ENCODE results near the gene BSCL2. TPM values are rescaled to one million over a fixed set of nuclear protein-coding genes. Genes with fewer than 3 reads are reported as not detected.

BSCL2 gene
- total RNA-seq, 2 experiments from 2014 or later: 24.2 to 29.6 TPM

DNA sequence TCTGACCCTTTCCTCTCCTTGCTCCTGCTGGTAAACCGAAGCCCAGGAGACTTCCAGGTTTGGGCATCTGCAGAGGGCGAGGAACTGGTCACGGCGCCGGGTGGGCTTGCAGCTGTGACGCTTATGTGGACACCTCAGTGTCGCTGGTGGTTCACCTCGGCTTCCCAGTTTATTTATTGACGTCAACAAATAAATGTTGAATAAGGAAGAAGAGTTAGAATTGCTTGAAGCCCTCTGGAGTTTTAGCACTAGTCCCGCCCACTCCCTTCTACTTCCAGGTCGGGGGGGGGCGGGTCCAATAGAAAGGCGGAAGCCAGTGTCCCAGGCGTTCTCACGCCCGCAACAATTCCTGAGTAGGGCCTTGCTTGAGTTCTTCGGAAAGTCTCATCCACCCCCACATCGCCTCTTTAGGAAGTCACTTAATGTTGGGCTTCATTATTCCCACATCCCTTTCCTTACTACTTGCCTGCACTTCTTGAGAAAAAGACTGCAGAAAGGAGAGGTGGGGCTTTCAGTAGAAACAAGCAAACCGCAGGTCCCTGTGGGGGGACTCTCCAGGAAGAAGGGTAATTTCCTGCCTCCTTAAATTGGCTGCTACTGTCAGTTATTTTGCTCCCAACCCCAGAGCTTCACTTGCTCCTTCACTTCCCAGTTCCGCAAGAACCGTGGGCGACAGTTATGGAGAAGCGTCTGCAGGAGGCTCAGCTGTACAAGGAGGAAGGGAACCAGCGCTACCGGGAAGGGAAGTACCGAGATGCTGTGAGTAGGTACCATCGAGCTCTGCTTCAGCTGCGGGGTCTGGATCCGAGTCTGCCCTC, 21.2 kb upstream of the BSCL2 start, which contains the start of gene TTC9C:
TSS of gene TTC9C (plus strand) at position 316 of the 818 bp plus-strand sequence. CDS start at position 679, 363 bp downstream.
- H3K4me3 Mint-ChIP-seq: peak within 1 kb of the TSS; percentile 94
- CTCF ChIA-PET: interaction anchor here (0.8 to 2.3 kb wide), 12 partner anchors 9 to 153 kb away, joined by 3 to 7 read pairs (median 4); partner anchors contain the start of genes B3GAT3, POLR2G, SLC3A2 and TUT1
- H3K27ac Mint-ChIP-seq: peak within 1 kb of the TSS; percentile 98
- DNase-seq (peak; percentile 90), ATAC-seq (peak; percentile 40)
- H3K9me3 Mint-ChIP-seq (ENCODE audit: low read depth): no peaks in the 10 kb centered on the region
- H3K27me3 Mint-ChIP-seq: no peaks in the 10 kb centered on the region
- H3K36me3 Mint-ChIP-seq: peaks cover 50% of the 10 kb centered on the region
- peaks cover 49% of the 10 kb centered on the region for H3K4me1 Mint-ChIP-seq

GRCh38 chr11:62727872-62728170, 20.6 kb upstream of the BSCL2 start:
- Mint-ChIP-seq H3K27ac (peak overlapping the region; percentile 98), H3K27me3 (no peaks in the 10 kb centered on the region), H3K4me1 (peaks cover 46% of the 10 kb centered on the region), H3K36me3 (peaks cover 50% of the 10 kb centered on the region), H3K4me3 (peak overlapping the region; percentile 94), H3K9me3 (ENCODE audit: low read depth) (no peaks in the 10 kb centered on the region)
- CTCF ChIA-PET: interaction anchor here (0.7 to 2.3 kb wide), 18 partner anchors 10 to 303 kb away, joined by 3 to 11 read pairs (median 4); partner anchors contain the start of genes C11orf98, CSKMT, MTA2 and POLR2G
- ATAC-seq (peak; percentile 61), DNase-seq (peak; percentile 94)

DNA sequence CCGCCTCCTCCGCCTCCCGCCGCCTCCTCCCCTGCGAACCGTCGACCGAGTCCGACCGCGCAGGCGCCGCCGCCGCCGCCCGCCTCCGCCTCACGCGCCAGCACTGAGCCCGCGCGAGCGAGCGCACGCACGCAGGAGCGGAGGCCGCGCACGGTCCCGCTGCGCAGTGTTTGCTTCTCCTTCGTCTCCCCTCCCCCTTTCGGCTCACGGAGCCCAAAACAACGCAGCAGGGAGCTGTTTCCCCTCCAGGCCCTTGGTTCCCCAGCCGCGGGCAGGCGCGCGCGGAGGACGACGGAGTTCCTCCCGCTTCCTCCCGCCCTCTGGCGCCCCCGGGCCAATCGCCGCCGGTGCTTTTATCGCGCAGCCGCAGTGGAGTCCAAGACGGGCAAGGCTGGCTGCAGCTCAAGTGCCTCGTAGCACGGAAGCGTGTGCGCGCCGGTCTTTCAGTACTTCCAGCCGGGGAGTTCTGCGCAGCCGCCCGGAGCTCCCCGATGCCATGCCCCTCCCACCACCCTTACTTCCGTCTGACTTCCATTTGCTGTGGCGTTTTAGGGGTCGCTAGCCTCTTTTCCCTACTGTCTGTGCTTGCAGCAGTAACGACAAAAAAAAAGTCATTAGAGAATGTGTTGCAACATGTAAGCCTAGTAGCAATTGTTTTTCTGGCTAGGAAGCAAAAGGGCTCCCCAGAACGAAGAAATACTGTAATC, 20.1 kb upstream of the BSCL2 start, which contains the start of gene HNRNPUL2:
TSS of gene HNRNPUL2 (minus strand) at position 293 of the 707 bp plus-strand sequence. CDS start 301 bp downstream, outside the sequence.
- CTCF ChIA-PET: interaction anchor here (0.7 to 2.3 kb wide), 23 partner anchors 10 to 302 kb away, joined by 3 to 11 read pairs (median 4); partner anchors contain the start of genes C11orf98, CSKMT, MTA2 and POLR2G
- peak; percentile 99 for DNase-seq
- no peaks in the 10 kb centered on the region for H3K9me3 Mint-ChIP-seq (ENCODE audit: low read depth)
- H3K27me3 Mint-ChIP-seq: no peaks in the 10 kb centered on the region
- H3K36me3 Mint-ChIP-seq: peaks cover 53% of the 10 kb centered on the region
- H3K27ac Mint-ChIP-seq: peak within 1 kb of the TSS; percentile 98
- H3K4me1 Mint-ChIP-seq: peaks cover 48% of the 10 kb centered on the region
- ATAC-seq: peak; percentile 86
- H3K4me3 Mint-ChIP-seq: peak within 1 kb of the TSS; percentile 94

DNA sequence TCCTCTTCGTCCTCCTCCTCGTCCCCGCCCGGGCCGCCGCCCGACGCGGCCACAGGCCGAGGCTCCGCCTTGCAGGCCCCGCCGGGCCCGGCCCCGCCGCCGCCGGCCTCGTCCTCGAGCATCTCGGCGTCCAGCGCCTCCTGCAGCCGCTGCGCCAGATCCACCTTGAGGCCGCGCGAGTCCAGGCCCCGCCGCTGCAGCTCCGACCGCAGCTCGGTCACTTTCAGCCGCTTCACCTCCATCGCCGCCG, 19.6 kb upstream of the BSCL2 start:
- Mint-ChIP-seq H3K4me1 (peaks cover 53% of the 10 kb centered on the region), H3K27ac (peak overlapping the region; percentile 98), H3K36me3 (peaks cover 58% of the 10 kb centered on the region), H3K9me3 (ENCODE audit: low read depth) (no peaks in the 10 kb centered on the region), H3K27me3 (no peaks in the 10 kb centered on the region), H3K4me3 (peak overlapping the region; percentile 94)
- ATAC-seq (peak; percentile 5), DNase-seq (no peak)
- CTCF ChIA-PET: interaction anchor here (0.7 to 2.3 kb wide), 20 partner anchors 11 to 302 kb away, joined by 3 to 11 read pairs (median 4); partner anchors contain the start of genes C11orf98, CSKMT, MTA2 and POLR2G

DNA sequence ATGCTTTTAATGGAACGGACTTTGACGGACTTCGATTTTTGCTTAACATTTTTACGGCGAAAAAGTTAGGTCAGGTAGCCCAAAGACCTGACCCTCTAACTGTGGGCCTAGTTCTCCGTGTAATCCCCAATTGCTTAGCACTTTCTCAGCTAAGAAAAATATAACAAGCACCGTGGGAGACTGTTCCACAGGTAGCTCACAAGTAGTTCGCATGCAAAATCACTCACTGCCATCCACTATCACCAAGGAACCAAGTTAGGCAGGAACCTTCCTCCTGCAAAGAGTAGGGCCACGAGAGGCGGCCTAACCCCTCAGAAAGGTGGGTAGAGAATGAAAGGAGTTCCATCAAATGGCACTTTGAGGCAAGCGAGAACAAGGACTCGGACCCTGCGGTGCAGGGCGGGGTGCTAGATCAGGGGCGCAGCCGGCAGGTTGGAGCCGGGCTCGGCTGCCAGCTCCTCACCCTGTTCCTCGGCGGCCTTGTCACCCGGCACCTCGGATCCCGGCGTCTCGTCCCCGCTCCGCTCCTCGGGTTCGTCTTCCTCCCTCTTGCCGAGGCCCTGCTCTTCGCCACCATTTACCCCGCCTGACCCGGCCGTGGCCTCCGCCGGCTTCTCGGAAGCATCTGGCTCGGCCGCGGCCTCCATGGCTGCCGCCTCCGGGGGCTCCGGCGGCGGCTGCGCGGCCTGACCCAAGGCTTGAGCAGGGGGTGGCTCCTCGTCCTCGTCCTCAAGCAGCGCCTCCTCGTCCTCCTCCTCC, 19.1 kb upstream of the BSCL2 start:
- Mint-ChIP-seq H3K27me3 (no peaks in the 10 kb centered on the region), H3K27ac (peak overlapping the region; percentile 98), H3K4me1 (peaks cover 55% of the 10 kb centered on the region), H3K4me3 (peak overlapping the region; percentile 94), H3K36me3 (peaks cover 63% of the 10 kb centered on the region), H3K9me3 (ENCODE audit: low read depth) (no peaks in the 10 kb centered on the region)
- CTCF ChIA-PET: interaction anchor here (0.7 to 2.3 kb wide), 16 partner anchors 10 to 166 kb away, joined by 3 to 11 read pairs (median 3); partner anchors contain the start of genes SLC3A2, TMEM179B and ZBTB3
- ATAC-seq (no peak), DNase-seq (no peak)

- Mint-ChIP-seq H3K4me1 (peaks cover 56% of the 10 kb centered on the region), H3K27ac (peak overlapping the region; percentile 98), H3K9me3 (ENCODE audit: low read depth) (no peaks in the 10 kb centered on the region), H3K27me3 (no peaks in the 10 kb centered on the region), H3K36me3 (peaks cover 66% of the 10 kb centered on the region), H3K4me3 (peak overlapping the region; percentile 94)
- ATAC-seq (no peak), DNase-seq (no peak)
- CTCF ChIA-PET: interaction anchor here (0.7 to 2.2 kb wide), 10 partner anchors 8 to 165 kb away, joined by 3 to 8 read pairs (median 3); partner anchors contain the start of genes SLC3A2, TMEM179B and ZBTB3
These were observed 18.4 kb upstream of the BSCL2 start for GRCh38 chr11:62725646-62726045.

GRCh38 chr11:62724171-62724570, 16.9 kb upstream of the BSCL2 start:
- DNase-seq (no peak), ATAC-seq (no peak)
- CTCF ChIA-PET: interaction anchor here (1.1 to 2.6 kb wide), 4 partner anchors 15 to 125 kb away, joined by 3 to 11 read pairs (median 4); partner anchors contain the start of genes TMEM179B and ZBTB3
- H3K27me3 Mint-ChIP-seq: no peaks in the 10 kb centered on the region
- peaks cover 75% of the 10 kb centered on the region for H3K36me3 Mint-ChIP-seq
- peaks cover 56% of the 10 kb centered on the region for H3K4me1 Mint-ChIP-seq
- H3K9me3 Mint-ChIP-seq (ENCODE audit: low read depth): no peaks in the 10 kb centered on the region
- H3K4me3 Mint-ChIP-seq: peak overlapping the region; percentile 94
- H3K27ac Mint-ChIP-seq: peak overlapping the region; percentile 98

DNA sequence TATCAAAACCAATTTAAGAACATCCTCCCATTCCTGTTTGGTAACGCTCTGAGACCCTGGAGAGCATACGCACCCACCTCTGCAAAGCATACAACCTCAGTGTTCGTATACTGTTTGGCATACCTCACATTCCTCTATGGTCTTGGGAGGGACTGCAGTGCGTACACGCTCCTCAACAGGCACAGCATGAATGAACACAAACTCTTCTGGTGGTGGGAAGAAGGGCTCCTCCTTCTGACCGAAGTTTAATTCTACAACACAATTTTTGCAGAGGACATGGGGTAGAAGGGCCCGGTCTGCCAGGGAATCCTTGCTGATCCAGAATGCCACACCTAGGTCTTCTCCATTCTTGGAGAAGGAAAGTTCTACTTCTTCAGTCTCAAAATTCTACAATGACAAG, 14.8 kb upstream of the BSCL2 start:
- Mint-ChIP-seq H3K27ac (no peak overlapping the region), H3K36me3 (peaks cover 86% of the 10 kb centered on the region), H3K27me3 (no peaks in the 10 kb centered on the region), H3K4me3 (no peak overlapping the region), H3K9me3 (ENCODE audit: low read depth) (no peaks in the 10 kb centered on the region), H3K4me1 (peaks cover 68% of the 10 kb centered on the region)
- ATAC-seq: no peak
- CTCF ChIA-PET: interaction anchor here (1.5 kb wide), 1 partner anchor 10 kb away, joined by 3 read pairs; no protein-coding TSS in a partner anchor
- DNase-seq: no peak

- CTCF ChIA-PET: interaction anchor here (0.7 to 3.1 kb wide), 3 partner anchors 10 to 142 kb away, joined by 3 to 10 read pairs (median 4); no protein-coding TSS in a partner anchor
- Mint-ChIP-seq H3K27me3 (no peaks in the 10 kb centered on the region), H3K4me3 (no peak overlapping the region), H3K27ac (peak overlapping the region; percentile 42), H3K9me3 (ENCODE audit: low read depth) (no peaks in the 10 kb centered on the region), H3K4me1 (peaks cover 79% of the 10 kb centered on the region), H3K36me3 (peaks cover 88% of the 10 kb centered on the region)
- no peak for DNase-seq
- ATAC-seq: peak; percentile 58
These were observed 12.2 kb upstream of the BSCL2 start for GRCh38 chr11:62719302-62719978.

GRCh38 chr11:62716816-62717215, 9.6 kb upstream of the BSCL2 start:
- ATAC-seq: no peak
- CTCF ChIA-PET: interaction anchor here (1.3 to 2.3 kb wide), 3 partner anchors 10 to 105 kb away, joined by 3 to 8 read pairs (median 4); partner anchors contain the start of gene HNRNPUL2
- Mint-ChIP-seq H3K4me1 (peaks cover 81% of the 10 kb centered on the region), H3K36me3 (peaks cover 80% of the 10 kb centered on the region), H3K4me3 (no peak overlapping the region), H3K27ac (no peak overlapping the region), H3K27me3 (no peaks in the 10 kb centered on the region), H3K9me3 (ENCODE audit: low read depth) (no peaks in the 10 kb centered on the region)
- DNase-seq: no peak

- ATAC-seq (no peak), DNase-seq (no peak)
- no peak overlapping the region for H3K4me3 Mint-ChIP-seq
- no peaks in the 10 kb centered on the region for H3K27me3 Mint-ChIP-seq
- H3K36me3 Mint-ChIP-seq: peaks cover 76% of the 10 kb centered on the region
- CTCF ChIA-PET: interaction anchor here (1.0 to 2.3 kb wide), 4 partner anchors 9 to 105 kb away, joined by 3 to 8 read pairs (median 4); partner anchors contain the start of genes BSCL2, GNG3 and HNRNPUL2
- peak overlapping the region; percentile 45 for H3K27ac Mint-ChIP-seq
- H3K4me1 Mint-ChIP-seq: peaks cover 79% of the 10 kb centered on the region
- no peaks in the 10 kb centered on the region for H3K9me3 Mint-ChIP-seq (ENCODE audit: low read depth)
These were observed 9.0 kb upstream of the BSCL2 start for GRCh38 chr11:62716206-62716605.

Measured in activated CD8-positive, alpha-beta memory T cell treated with anti-CD3 and anti-CD28 coated beads, Interleukin-2, amount 10 ng/mL, durations not matched to agents 7 days and 5 days (primary cell).